GM12872 (cell line): ENCODE results near the gene WDR86.

Source experiments
- CTCF ChIP-seq: IDR thresholded peaks from 3 replicates; pipeline ENCODE4 v1.5.1; 2011; ENCODE audit warnings: low read depth, mild to moderate bottlenecking, low read length, moderate library complexity; ENCODE audit not compliant: insufficient read depth

Gene WDR86

GRCh38 chr7:151409667-151410404 is at the start of gene WDR86:
TSS of gene WDR86 (minus strand) at chr7:151410038. CDS start at chr7:151409589, 449 bp downstream.
- TF ChIP-seq CTCF: no peak

- TF ChIP-seq CTCF: no peak
Measured at GRCh38 chr7:151457534-151457933, 47.7 kb upstream of the WDR86 start.

- TF ChIP-seq CTCF: no peak
Measured at GRCh38 chr7:151456782-151457181, 46.9 kb upstream of the WDR86 start.

GRCh38 chr7:151456276-151456675 is 46.4 kb upstream of the WDR86 start:
- TF ChIP-seq CTCF: no peak

- no peak for TF ChIP-seq CTCF
Measured at GRCh38 chr7:151455690-151456089, 45.9 kb upstream of the WDR86 start.

- TF ChIP-seq CTCF: no peak
Measured at GRCh38 chr7:151454932-151455530, 45.2 kb upstream of the WDR86 start.

GRCh38 chr7:151454305-151454704 is 44.5 kb upstream of the WDR86 start:
- TF ChIP-seq CTCF: no peak
